PC-3 (cell line): ENCODE data around the gene SELENOF.

Experiments used
- EZH2 ChIP-seq: fragments of 300-600 bp; sonication (generic); IDR thresholded peaks from one replicate; pipeline ENCODE4 v1.6.1; 2017; ENCODE audit warnings: antibody characterized with exemption, mild to moderate bottlenecking, low read length; ENCODE audit not compliant: unreplicated experiment
- EZH2phosphoT487 ChIP-seq: fragments of 300-600 bp; sonication (generic); IDR thresholded peaks from 2 replicates; pipeline ENCODE4 v1.6.1; 2018; ENCODE audit warnings: mild to moderate bottlenecking, antibody characterized with exemption, low read length, borderline replicate concordance
- TF ChIP-seq, protein P1 (sequence below): fragments of 300-600 bp; sonication (generic); conservative IDR thresholded peaks from 2 replicates; pipeline ENCODE4 v1.5.1; 2017; ENCODE audit warnings: antibody characterized with exemption, low read depth, mild to moderate bottlenecking, low read length

DNA sequence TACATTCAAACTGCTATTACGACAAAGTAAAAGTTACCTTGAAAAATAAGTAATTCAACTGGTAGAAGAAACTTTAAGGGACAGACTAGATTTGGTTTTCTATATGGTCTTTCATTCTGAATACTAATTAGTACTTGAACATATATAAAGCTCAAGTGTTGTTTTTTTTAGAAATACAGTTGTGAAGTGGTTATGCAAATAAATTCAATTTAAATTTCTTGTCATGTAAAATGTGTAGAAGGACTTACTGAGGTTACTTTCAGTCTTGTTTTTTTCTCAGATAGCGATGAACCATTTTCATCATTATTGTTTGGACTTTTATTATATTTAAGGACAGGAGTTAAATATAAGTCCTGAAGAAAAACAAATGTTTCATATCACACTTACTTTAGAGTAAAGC lies 24.9 kb upstream of the SELENOF start:
- TF ChIP-seq EZH2phosphoT487 (no peak), EZH2 (no peak)
- TF ChIP-seq, protein P1, sequence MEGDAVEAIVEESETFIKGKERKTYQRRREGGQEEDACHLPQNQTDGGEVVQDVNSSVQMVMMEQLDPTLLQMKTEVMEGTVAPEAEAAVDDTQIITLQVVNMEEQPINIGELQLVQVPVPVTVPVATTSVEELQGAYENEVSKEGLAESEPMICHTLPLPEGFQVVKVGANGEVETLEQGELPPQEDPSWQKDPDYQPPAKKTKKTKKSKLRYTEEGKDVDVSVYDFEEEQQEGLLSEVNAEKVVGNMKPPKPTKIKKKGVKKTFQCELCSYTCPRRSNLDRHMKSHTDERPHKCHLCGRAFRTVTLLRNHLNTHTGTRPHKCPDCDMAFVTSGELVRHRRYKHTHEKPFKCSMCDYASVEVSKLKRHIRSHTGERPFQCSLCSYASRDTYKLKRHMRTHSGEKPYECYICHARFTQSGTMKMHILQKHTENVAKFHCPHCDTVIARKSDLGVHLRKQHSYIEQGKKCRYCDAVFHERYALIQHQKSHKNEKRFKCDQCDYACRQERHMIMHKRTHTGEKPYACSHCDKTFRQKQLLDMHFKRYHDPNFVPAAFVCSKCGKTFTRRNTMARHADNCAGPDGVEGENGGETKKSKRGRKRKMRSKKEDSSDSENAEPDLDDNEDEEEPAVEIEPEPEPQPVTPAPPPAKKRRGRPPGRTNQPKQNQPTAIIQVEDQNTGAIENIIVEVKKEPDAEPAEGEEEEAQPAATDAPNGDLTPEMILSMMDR, result no peak
